Naive B cell (primary cell): Measurements from ENCODE around the gene ADCYAP1R1. TPM values are rescaled to one million over a fixed set of nuclear protein-coding genes. Genes with fewer than 3 reads are reported as not detected.

Experiments used
- ATAC-seq, 2 donors: fragments of 150-1000 bp; cut with Tn5 transposase; 2 replicates each; pipeline ENCODE4 v1.10.0; 2021; ENCODE audit warnings: low read depth in 2 of 2, mild to moderate bottlenecking in 2 of 2, moderate library complexity in 2 of 2
- DNase-seq: peaks from one replicate; pipeline ENCODE4 v3.0.0; 2022
- H3K27ac Mint-ChIP-seq, 6 donors: one replicate each; pipeline ENCODE4 v1.8.0; 2020 to 2022; ENCODE audit warnings: mild to moderate bottlenecking in 6 of 6, mixed read lengths in 6 of 6, moderate library complexity in 5 of 6, inconsistent platforms in 2 of 6
- H3K27me3 Mint-ChIP-seq, 3 donors: one replicate each; pipeline ENCODE4 v1.8.0; 2021 to 2022; ENCODE audit warnings: mixed read lengths in 3 of 3, mild to moderate bottlenecking in 1 of 3
- H3K36me3 Mint-ChIP-seq, 2 donors: one replicate each; pipeline ENCODE4 v1.8.0; 2020 to 2022; ENCODE audit warnings: mixed read lengths in 2 of 2, inconsistent platforms in 1 of 2, mild to moderate bottlenecking in 1 of 2
- H3K4me1 Mint-ChIP-seq, 3 donors: one replicate each; pipeline ENCODE4 v1.8.0; 2020 to 2022; ENCODE audit warnings: mixed read lengths in 3 of 3, inconsistent platforms in 1 of 3, mild to moderate bottlenecking in 1 of 3, moderate library complexity in 1 of 3
- H3K4me3 Mint-ChIP-seq, 8 donors: one replicate each; pipeline ENCODE4 v1.8.0; 2020 to 2022; ENCODE audit warnings: mild to moderate bottlenecking in 8 of 8, mixed read lengths in 8 of 8, moderate library complexity in 8 of 8, inconsistent platforms in 2 of 8
- H3K9me3 Mint-ChIP-seq, 7 donors: one replicate each; pipeline ENCODE4 v1.8.0; 2020 to 2022; ENCODE audit warnings: mixed read lengths in 7 of 7, mild to moderate bottlenecking in 5 of 7, inconsistent platforms in 2 of 7, moderate library complexity in 1 of 7
- polyA plus RNA-seq, 6 donors: library from polyadenylated mRNA; unstranded; fragments of 300-500 nt; fragmentation: Illumina TruSeq; gene quantifications; one replicate each; pipeline ENCODE4 v1.2.3, GENCODE V29; 2021; ENCODE audit warnings: low read depth in 6 of 6

ADCYAP1R1 gene
- polyA plus RNA-seq, 6 donors from 2014 or later: not detected

GRCh38 chr7:31102151-31102972 is 50.3 kb downstream of the ADCYAP1R1 start:
- ATAC-seq (no peak), DNase-seq (no peak)
- Mint-ChIP-seq H3K27ac (no peak overlapping the region), H3K4me1 (no peaks in the 10 kb centered on the region), H3K27me3 (peaks cover 0 to 15% (median 3%) of the 10 kb centered on the region in 3 donors), H3K4me3 (no peak overlapping the region), H3K36me3 (no peaks in the 10 kb centered on the region), H3K9me3 (peaks cover 0 to 2% (median 0%) of the 10 kb centered on the region in 7 donors)

DNA sequence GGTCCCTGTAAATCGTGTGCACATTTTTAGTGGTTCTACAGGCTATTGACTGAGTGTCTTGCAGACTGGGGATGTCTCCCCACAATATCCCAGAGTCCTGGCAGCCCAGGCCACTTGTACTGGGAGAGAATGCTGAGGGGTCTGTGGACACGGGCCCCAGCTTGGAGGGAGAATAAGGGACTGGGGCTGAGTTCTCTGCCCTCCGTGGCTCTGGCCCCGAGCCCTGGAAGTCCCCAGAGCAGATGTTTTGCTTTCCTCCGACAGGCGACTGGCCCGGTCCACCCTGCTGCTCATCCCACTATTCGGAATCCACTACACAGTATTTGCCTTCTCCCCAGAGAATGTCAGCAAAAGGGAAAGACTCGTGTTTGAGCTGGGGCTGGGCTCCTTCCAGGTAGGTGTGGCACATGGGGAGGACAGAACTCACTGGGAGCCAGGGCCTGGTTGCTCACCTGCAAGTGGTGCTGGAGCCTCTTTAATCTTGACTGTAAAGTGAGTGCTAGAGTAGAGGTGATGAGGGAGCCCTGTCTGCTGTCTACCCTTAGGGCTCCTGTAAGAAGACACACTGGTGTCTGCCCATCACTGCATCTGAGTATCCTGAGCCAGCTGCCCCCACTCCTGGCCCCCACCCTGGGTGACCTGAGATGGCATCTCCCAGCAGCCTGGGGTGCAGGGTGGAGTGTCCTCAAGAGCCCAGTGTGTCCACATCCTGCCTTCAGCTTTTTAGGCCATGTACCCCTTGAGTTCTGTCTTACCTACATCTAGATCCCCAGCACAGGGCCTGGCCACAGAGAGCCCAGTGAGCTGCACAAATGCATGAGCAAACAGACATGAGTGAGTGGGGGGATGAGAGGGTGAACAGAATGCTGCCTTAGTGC is 51.1 kb downstream of the ADCYAP1R1 start:
- H3K9me3 Mint-ChIP-seq: peaks cover 0 to 3% (median 0%) of the 10 kb centered on the region in 7 donors
- ATAC-seq: no peak
- no peaks in the 10 kb centered on the region for H3K36me3 Mint-ChIP-seq
- peaks cover 0 to 13% (median 0%) of the 10 kb centered on the region in 3 donors for H3K27me3 Mint-ChIP-seq
- no peak for DNase-seq
- no peaks in the 10 kb centered on the region for H3K4me1 Mint-ChIP-seq
- no peak overlapping the region for H3K4me3 Mint-ChIP-seq
- H3K27ac Mint-ChIP-seq: no peak overlapping the region

DNA sequence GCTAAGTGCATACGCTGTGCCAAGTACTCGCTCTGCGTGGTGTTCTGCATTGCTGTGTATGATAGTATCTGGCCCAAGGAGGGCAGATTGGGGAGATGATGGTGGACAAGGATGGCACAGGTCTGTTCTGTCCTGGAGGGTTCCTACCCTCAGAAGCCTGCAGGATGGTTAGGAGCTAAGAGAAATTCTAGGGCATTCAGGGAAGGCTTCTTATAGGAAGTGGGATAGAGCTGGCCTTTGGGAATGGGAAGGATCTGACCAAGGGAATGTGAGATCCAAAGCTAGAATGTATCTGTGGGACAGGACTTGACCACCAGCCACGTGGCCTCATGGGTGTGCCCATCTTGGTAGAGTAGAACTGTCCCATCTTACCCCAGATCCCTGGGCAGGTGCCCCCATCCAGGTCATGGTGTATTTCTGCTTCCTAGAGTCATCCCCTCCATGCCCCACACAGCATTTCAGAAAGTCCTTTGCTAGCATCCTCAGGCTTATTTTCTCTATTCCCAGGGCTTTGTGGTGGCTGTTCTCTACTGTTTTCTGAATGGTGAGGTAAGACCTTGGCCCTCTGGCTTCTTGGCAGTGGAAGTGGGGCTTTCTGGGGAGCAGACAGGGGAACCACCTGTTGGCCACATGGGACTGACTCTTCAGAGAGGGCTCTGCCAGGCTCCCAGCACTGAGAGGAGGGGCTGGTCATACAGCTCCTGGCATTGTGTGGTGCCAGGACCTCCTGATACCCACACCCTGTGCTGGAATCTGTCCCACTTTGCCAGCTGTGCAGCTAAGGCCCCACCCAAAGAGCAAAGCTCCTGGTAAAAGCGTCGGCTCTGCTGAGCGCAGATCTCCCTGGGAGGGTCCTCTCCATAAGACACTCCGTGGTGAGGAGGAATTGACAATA is 52.5 kb downstream of the ADCYAP1R1 start:
- Mint-ChIP-seq H3K36me3 (no peaks in the 10 kb centered on the region), H3K27me3 (peaks cover 0 to 13% (median 5%) of the 10 kb centered on the region in 3 donors), H3K4me3 (no peak overlapping the region), H3K27ac (peak overlapping the region in 1 of 6 donors; percentile 44), H3K9me3 (peaks cover 0 to 3% (median 0%) of the 10 kb centered on the region in 7 donors), H3K4me1 (no peaks in the 10 kb centered on the region)
- DNase-seq (no peak), ATAC-seq (no peak)

DNA sequence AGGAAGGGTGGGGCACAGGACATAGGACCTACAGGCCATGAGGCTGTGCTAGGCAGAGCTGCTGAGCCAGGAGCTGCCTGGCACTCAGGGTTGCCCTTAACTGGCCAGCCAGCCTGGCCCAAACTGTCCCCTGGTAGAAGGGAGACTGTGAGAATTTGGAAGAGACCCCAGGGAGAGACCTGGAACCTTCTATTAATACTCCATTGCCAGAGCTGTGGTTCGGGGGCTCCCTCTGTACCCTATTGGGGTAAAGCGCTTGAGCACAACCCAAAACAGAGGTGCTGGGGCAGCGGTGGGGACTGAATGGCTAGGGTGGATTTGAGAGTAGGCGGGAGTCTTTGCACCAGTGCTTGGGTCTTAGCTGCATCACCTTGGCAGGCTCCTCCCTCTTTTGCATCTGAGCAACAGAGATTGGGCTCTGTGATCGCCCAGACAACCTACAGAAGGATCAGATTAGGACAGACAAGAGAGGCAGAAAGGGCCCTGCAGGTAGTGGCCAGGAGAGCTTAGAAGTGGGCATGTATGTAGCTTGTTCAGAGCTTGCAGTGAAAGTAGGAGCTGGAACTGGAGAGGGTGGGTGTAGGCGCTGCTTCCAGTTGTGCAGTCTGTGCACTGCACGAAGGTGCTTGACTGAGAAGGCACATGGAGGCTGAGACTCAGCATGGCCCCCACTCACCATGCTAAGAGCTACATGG is 53.3 kb downstream of the ADCYAP1R1 start:
- Mint-ChIP-seq H3K27me3 (peaks cover 0 to 13% (median 5%) of the 10 kb centered on the region in 3 donors), H3K4me3 (no peak overlapping the region), H3K9me3 (peaks cover 0 to 3% (median 0%) of the 10 kb centered on the region in 7 donors), H3K4me1 (no peaks in the 10 kb centered on the region), H3K27ac (no peak overlapping the region), H3K36me3 (no peaks in the 10 kb centered on the region)
- ATAC-seq: no peak
- DNase-seq: no peak

- Mint-ChIP-seq H3K27ac (no peak overlapping the region), H3K36me3 (no peaks in the 10 kb centered on the region), H3K9me3 (peaks cover 0 to 3% (median 0%) of the 10 kb centered on the region in 7 donors), H3K4me3 (no peak overlapping the region), H3K4me1 (no peaks in the 10 kb centered on the region), H3K27me3 (peaks cover 0 to 13% (median 10%) of the 10 kb centered on the region in 3 donors)
- DNase-seq (no peak), ATAC-seq (no peak)
Observed at GRCh38 chr7:31106303-31107105, 54.4 kb downstream of the ADCYAP1R1 start.

DNA sequence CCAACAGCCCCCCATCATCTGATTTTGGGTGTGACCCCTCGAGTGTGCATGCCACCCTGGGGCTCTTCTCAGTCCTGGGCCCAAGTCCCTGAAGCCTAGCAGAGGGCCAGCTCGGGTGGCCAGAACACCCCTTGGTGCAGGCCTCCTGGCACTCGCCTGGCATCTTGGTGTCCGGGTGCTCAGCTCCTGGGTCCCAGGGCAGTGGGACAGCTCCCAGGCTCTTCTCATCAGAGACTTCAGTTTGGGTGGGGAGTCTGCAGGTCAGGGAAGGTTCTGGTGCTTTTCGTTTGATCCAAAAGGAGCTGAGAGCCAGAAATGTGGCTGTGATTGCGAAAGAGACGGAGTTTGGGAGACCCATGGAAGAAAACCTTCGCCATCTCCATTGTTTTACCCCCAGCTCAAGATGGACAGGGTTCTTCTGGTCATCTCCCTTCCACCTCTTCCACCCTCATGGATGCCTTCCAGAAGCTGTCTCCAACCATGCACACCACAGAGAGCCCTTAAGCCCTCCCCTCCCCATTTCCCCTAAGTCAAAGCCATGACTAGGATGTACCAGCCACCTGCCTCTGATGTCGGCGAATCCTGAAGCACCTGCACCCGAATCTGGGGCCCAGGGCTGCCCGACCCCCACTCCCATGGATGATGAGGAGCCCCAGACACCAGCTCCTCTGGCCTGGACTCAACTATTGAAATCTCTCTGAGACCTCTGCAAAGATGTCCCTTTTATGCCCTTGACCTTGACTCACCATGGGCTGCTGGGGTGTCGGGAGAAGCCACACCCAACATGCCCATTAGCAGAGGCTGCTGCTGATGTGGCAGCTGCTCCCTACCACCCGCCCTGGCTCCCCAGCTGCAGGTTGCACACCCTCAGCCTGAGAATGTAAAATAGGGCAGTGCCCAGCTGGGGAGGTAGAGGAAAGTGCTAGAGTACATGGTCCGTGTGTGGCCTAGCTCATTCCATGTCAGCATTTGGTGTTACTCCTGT is 55.3 kb downstream of the ADCYAP1R1 start:
- Mint-ChIP-seq H3K27me3 (peaks cover 0 to 13% (median 10%) of the 10 kb centered on the region in 3 donors), H3K4me3 (no peak overlapping the region), H3K9me3 (peaks cover 0 to 3% (median 0%) of the 10 kb centered on the region in 7 donors), H3K36me3 (no peaks in the 10 kb centered on the region), H3K27ac (peak overlapping the region in 1 of 6 donors; percentile 64), H3K4me1 (no peaks in the 10 kb centered on the region)
- ATAC-seq (no peak), DNase-seq (no peak)

GRCh38 chr7:31108097-31108657 is 56.1 kb downstream of the ADCYAP1R1 start:
- DNase-seq: no peak
- Mint-ChIP-seq H3K36me3 (no peaks in the 10 kb centered on the region), H3K27me3 (peaks cover 0 to 10% (median 9%) of the 10 kb centered on the region in 3 donors), H3K4me3 (no peak overlapping the region), H3K4me1 (no peaks in the 10 kb centered on the region), H3K27ac (no peak overlapping the region), H3K9me3 (peaks cover 0 to 3% (median 0%) of the 10 kb centered on the region in 7 donors)
- ATAC-seq: no peak

DNA sequence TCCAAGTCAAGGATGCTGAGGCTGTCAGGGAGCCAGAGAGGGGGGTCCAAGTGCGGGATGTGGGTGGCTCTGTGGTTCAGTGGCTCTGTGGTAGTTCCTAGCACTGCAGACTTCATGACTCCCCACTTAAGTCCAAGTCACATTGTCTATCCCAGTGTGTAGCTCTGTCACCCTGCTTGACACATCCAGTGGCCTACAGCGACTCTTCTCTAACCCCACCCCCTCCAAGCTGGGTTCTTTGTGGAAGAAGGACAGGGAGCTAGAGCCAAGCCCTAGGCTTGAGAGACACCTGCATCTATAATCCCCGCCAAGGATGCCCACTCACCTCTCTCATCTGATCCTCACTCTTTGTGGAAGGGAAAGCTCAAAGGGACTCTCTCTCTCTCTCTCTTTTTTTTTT is 57.6 kb downstream of the ADCYAP1R1 start:
- DNase-seq: no peak
- H3K27me3 Mint-ChIP-seq: peaks cover 0 to 10% (median 3%) of the 10 kb centered on the region in 3 donors
- peaks cover 0 to 3% (median 0%) of the 10 kb centered on the region in 7 donors for H3K9me3 Mint-ChIP-seq
- no peak overlapping the region for H3K27ac Mint-ChIP-seq
- H3K36me3 Mint-ChIP-seq: no peaks in the 10 kb centered on the region
- no peak overlapping the region for H3K4me3 Mint-ChIP-seq
- no peaks in the 10 kb centered on the region for H3K4me1 Mint-ChIP-seq
- no peak for ATAC-seq

- ATAC-seq (no peak), DNase-seq (no peak)
- H3K36me3 Mint-ChIP-seq: no peaks in the 10 kb centered on the region
- no peaks in the 10 kb centered on the region for H3K4me1 Mint-ChIP-seq
- H3K4me3 Mint-ChIP-seq: no peak overlapping the region
- peaks cover under 1 to 10% (median 6%) of the 10 kb centered on the region in 3 donors for H3K27me3 Mint-ChIP-seq
- no peak overlapping the region for H3K27ac Mint-ChIP-seq
- H3K9me3 Mint-ChIP-seq: peaks cover 0 to 3% (median 0%) of the 10 kb centered on the region in 7 donors
Observed at GRCh38 chr7:31110331-31111108, 58.4 kb downstream of the ADCYAP1R1 start.

DNA sequence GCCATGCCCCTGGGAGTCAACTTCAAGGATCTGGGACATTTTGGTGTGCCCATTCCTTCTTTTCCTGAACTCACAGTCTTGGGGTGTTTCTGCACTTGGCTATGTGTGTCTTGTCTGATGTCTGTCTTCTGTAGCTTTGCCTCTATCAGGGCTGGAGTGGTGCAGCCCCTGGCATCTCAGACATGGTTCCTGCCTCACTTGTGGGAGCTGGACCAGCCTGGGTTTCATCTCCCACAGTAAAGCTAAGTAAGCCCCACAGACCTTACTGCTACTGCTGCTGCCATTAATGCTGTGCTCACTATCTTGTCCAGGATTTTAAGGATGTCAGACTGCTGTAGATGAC is 59.0 kb downstream of the ADCYAP1R1 start:
- Mint-ChIP-seq H3K36me3 (no peaks in the 10 kb centered on the region), H3K4me3 (no peak overlapping the region), H3K27ac (peak overlapping the region in 1 of 6 donors; percentile 63), H3K9me3 (peaks cover 0 to 3% (median 0%) of the 10 kb centered on the region in 7 donors), H3K4me1 (no peaks in the 10 kb centered on the region), H3K27me3 (peaks cover 6 to 10% (median 6%) of the 10 kb centered on the region in 3 donors)
- ATAC-seq (no peak), DNase-seq (no peak)
